Liver (tissue), 3 donors: ENCODE results near the gene PPL.

Source experiments
- EGR1 ChIP-seq, 2 donors: IDR thresholded peaks; 2 replicates each; pipeline ENCODE4 v1.6.1; 2016 to 2018; ENCODE audit warnings: antibody characterized with exemption in 2 of 2, low read depth in 2 of 2
- GABPA ChIP-seq, 2 donors: IDR thresholded peaks in 1 of 2; conservative IDR thresholded peaks in 1 of 2; 2 replicates each; pipeline ENCODE4 v1.6.1; 2016; ENCODE audit warnings: antibody characterized with exemption in 2 of 2, mild to moderate bottlenecking in 1 of 2, moderate library complexity in 1 of 2
- TF ChIP-seq, protein P1 (sequence below): fragments of 150-350 bp; IDR thresholded peaks from 2 replicates; pipeline ENCODE4 v1.5.1; 2017; ENCODE audit warnings: improper control_type of control experiment, low read depth, low read length; ENCODE audit not compliant: missing input control
- donor health status: healthy.
- donor health status: healthy.

DNA sequence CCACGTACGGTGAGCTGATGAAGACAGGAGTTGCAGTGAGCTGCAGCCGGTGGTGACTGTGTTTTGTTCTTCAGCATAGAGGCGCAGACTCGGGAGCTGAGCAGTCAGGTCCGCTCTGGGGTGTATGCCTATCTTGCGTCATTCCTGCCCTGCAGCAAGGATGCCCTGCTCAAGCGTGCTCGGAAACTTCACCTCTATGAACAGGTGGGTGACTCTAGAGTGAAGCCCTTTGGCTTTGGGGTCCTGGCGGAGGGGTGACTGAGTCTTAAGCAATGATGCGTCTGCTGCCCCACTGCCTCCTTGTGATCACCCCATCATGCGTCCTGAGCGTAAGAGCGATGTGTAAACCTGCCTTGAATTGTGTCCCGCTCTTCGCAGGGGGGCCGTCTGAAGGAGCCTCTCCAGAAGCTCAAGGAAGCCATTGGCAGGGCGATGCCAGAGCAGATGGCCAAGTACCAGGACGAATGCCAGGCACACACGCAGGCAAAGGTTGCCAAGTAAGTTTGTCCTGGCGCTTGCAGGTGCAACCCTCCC lies 66.7 kb downstream of the PPL start:
- TF ChIP-seq, protein P1, sequence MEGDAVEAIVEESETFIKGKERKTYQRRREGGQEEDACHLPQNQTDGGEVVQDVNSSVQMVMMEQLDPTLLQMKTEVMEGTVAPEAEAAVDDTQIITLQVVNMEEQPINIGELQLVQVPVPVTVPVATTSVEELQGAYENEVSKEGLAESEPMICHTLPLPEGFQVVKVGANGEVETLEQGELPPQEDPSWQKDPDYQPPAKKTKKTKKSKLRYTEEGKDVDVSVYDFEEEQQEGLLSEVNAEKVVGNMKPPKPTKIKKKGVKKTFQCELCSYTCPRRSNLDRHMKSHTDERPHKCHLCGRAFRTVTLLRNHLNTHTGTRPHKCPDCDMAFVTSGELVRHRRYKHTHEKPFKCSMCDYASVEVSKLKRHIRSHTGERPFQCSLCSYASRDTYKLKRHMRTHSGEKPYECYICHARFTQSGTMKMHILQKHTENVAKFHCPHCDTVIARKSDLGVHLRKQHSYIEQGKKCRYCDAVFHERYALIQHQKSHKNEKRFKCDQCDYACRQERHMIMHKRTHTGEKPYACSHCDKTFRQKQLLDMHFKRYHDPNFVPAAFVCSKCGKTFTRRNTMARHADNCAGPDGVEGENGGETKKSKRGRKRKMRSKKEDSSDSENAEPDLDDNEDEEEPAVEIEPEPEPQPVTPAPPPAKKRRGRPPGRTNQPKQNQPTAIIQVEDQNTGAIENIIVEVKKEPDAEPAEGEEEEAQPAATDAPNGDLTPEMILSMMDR = no peak
- TF ChIP-seq GABPA (IDR thresholded peaks at IDR 0.05 in 1 of 2, conservative IDR thresholded peaks at IDR 0.05 in 1 of 2) = no peak
- TF ChIP-seq EGR1 (IDR thresholded peaks at IDR 0.05; ENCODE audit: low read depth in 2 of 2) = no peak
